ENCODE results near the gene EFNA4. TPM values are rescaled to one million over a fixed set of nuclear protein-coding genes. Genes with fewer than 3 reads are reported as not detected.

The EFNA4 gene
- total RNA-seq (2014; rRNA removed; shearing (Covaris generic)): 8.4 and 11.0 TPM in 2 replicates
- 3.6 and 5.9 TPM in 2 replicates for polyA plus RNA-seq (2015; cell fraction: cytosol; rRNA removed)
- 3.1 and 4.2 TPM in 2 replicates for polyA plus RNA-seq (2015; cell fraction: nucleus; rRNA removed)

GRCh38 chr1:155063550-155064110, at the start of gene EFNA4:
EFNA4 (plus strand) TSS chr1:155063740; CDS start chr1:155063824, 84 bp downstream.
- DNase-seq (ENCODE audit: low read depth): peak; percentile 83

- DNase-seq (ENCODE audit: low read depth): no peak
These were observed 48.6 kb upstream of the EFNA4 start for GRCh38 chr1:155014709-155015508.

GRCh38 chr1:155015527-155016230, 47.9 kb upstream of the EFNA4 start:
- DNase-seq (ENCODE audit: low read depth): no peak

GRCh38 chr1:155016231-155016831, 47.2 kb upstream of the EFNA4 start:
- no peak for DNase-seq (ENCODE audit: low read depth)

- peak; percentile 97 for DNase-seq (ENCODE audit: low read depth)
These were observed 46.2 kb upstream of the EFNA4 start for GRCh38 chr1:155017041-155017945.

GRCh38 chr1:155017946-155018316, 45.6 kb upstream of the EFNA4 start:
- DNase-seq (ENCODE audit: low read depth): no peak

GRCh38 chr1:155018617-155019348, 44.8 kb upstream of the EFNA4 start:
- no peak for DNase-seq (ENCODE audit: low read depth)

GRCh38 chr1:155019377-155020245, 43.9 kb upstream of the EFNA4 start:
- DNase-seq (ENCODE audit: low read depth): no peak

- no peak for DNase-seq (ENCODE audit: low read depth)
These were observed 41.2 kb upstream of the EFNA4 start for GRCh38 chr1:155022136-155022926.

GRCh38 chr1:155022927-155023236, 40.7 kb upstream of the EFNA4 start:
- no peak for DNase-seq (ENCODE audit: low read depth)

- DNase-seq (ENCODE audit: low read depth): no peak
These were observed 39.9 kb upstream of the EFNA4 start for GRCh38 chr1:155023627-155024026.

- DNase-seq (ENCODE audit: low read depth): no peak
These were observed 39.2 kb upstream of the EFNA4 start for GRCh38 chr1:155024315-155024714.

GRCh38 chr1:155026154-155026553, 37.4 kb upstream of the EFNA4 start:
- no peak for DNase-seq (ENCODE audit: low read depth)

- peak; percentile 52 for DNase-seq (ENCODE audit: low read depth)
These were observed 37.0 kb upstream of the EFNA4 start for GRCh38 chr1:155026588-155026987.

- no peak for DNase-seq (ENCODE audit: low read depth)
These were observed 33.9 kb upstream of the EFNA4 start for GRCh38 chr1:155029513-155030242.

- no peak for DNase-seq (ENCODE audit: low read depth)
These were observed 33.2 kb upstream of the EFNA4 start for GRCh38 chr1:155030243-155030795.

GRCh38 chr1:155030899-155031298, 32.6 kb upstream of the EFNA4 start:
- DNase-seq (ENCODE audit: low read depth): no peak

Measured in HT1080 (cell line).